Motor neuron (in vitro differentiated cells): Measurements from ENCODE around the gene KRTAP9-7. TPM values are rescaled to one million over a fixed set of nuclear protein-coding genes. Genes with fewer than 3 reads are reported as not detected.
A peak's percentile ranks its signal among the peaks of the same experiment; 100 is the strongest.
"Not testable (repeated sequence)": the region's sequence is repeated elsewhere in the genome, so short reads cannot be mapped to it uniquely, and the experiment has no call there.

Experiments
- ATAC-seq, 8 experiments: fragments of 200-7000 bp; cut with Tn5 transposase; replicated peaks in 6 of 8; 2 replicates each; pipeline ENCODE4 v1.8.0; 2021; ENCODE audit warnings: mild to moderate bottlenecking in 8 of 8, moderate library complexity in 8 of 8
- H3K27ac ChIP-seq, 2 donors: fragments of 250-450 bp; sonication (Bioruptor Pico); 2 replicates each; pipeline ENCODE4 v1.9.0; 2021; ENCODE audit warnings: antibody characterized with exemption in 2 of 2, mild to moderate bottlenecking in 2 of 2, moderate library complexity in 1 of 2
- H3K4me1 ChIP-seq, 2 donors: fragments of 250-450 bp; sonication (Bioruptor Pico); replicated peaks in 1 of 2; 2 replicates each; pipeline ENCODE4 v1.6.1; 2021; ENCODE audit warnings: antibody characterized with exemption in 2 of 2, mild to moderate bottlenecking in 2 of 2, moderate library complexity in 1 of 2
- H3K4me3 ChIP-seq, 5 donors: fragments of 250-450 bp; sonication (Bioruptor Pico); 2 replicates each; pipeline ENCODE4 v1.9.0; 2021; ENCODE audit warnings: antibody characterized with exemption in 5 of 5, mild to moderate bottlenecking in 5 of 5, moderate library complexity in 4 of 5
- WGBS, 10 experiments: fragments of 450-650 bp; shearing (Covaris generic); methylation state at CpG; one replicate each; pipeline ENCODE4 v1.0.0; 2022; 5-methylcytosine and 5-hydroxymethylcytosine counted together
- in situ Hi-C, 9 experiments: fragments of 400-800 bp; cut with MboI; loops; one replicate each; pipeline ENCODE4 v1.15.0; 2021; ENCODE audit warnings: low sequenced_read_pairs in 9 of 9, low pct_unique_long_range_greater_than_20kb in 2 of 9; ENCODE audit not compliant: unreplicated experiment in 9 of 9
- total RNA-seq, 8 experiments: library from RNA; unstranded; fragments of 300-600 nt; gene quantifications; 2 replicates each; pipeline versions ENCODE4 v1.2.3 to v1.2.4, GENCODE V29; 2022

The KRTAP9-7 gene
- total RNA-seq, 8 experiments from 2014 or later = 0.45 TPM; not detected in 7

- H3K27ac ChIP-seq, in situ Hi-C loops: not testable (repeated sequence)
Observed at GRCh38 chr17:41255381-41256290, 19.9 kb upstream of the KRTAP9-7 start, which contains the start of gene KRTAP9-9. Gene KRTAP9-9, plus strand, starts transcription at chr17:41255384.

GRCh38 chr17:41256291-41256685 is 19.2 kb upstream of the KRTAP9-7 start:
- WGBS, 10 experiments = 92 to 100% (median 100%) methylated on average over 1 of the region's 1 CpG; no CpG with 5 or more reads in 7 of the 10 experiments
- H3K4me3 ChIP-seq = no peak overlapping the region
- in situ Hi-C loops = no loop called here

More at GRCh38 chr17:41255381-41256290, 19.9 kb upstream of the KRTAP9-7 start, which contains the start of gene KRTAP9-9:
- ATAC-seq, H3K4me3 ChIP-seq, H3K4me1 ChIP-seq: not testable (repeated sequence)
- WGBS, 10 experiments = 60 to 100% (median 72%) methylated on average over 1 to 4 of the region's 5 CpGs; no CpG with 5 or more reads in 6 of the 10 experiments

DNA sequence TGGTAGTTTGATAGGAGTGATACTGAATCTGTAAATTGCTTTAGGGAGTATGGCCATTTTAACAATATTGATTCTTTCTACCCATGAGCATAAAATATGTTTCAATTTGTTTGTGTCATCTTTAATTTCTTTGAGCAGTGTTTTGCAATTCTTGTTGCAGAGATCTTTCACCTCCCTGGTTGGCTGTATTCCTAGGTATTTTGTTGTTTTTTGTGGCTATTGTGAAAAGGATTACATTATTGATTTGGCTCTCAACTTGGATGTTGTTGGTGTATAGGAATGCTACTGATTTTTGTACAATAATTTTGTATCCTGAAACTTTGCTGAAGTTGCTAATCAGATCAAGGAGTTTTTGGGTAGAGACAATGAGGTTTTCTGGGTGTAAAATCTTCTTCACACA is 17.1 kb upstream of the KRTAP9-7 start:
- no peak for ATAC-seq
- H3K27ac ChIP-seq = no peak overlapping the region
- H3K4me1 ChIP-seq = no peaks in the 10 kb centered on the region
- in situ Hi-C loops = no loop called here
- H3K4me3 ChIP-seq = no peak overlapping the region

More at GRCh38 chr17:41256291-41256685, 19.2 kb upstream of the KRTAP9-7 start:
- Histone ChIP-seq H3K4me1 (no peaks in the 10 kb centered on the region), H3K27ac (no peak overlapping the region)
- ATAC-seq = no peak

GRCh38 chr17:41263212-41263611 is 12.3 kb upstream of the KRTAP9-7 start:
- Histone ChIP-seq H3K27ac (no peak overlapping the region), H3K4me3 (no peak overlapping the region), H3K4me1 (no peaks in the 10 kb centered on the region)
- 29 to 100% (median 67%) methylated on average over 1 of the region's 2 CpGs; no CpG with 5 or more reads in 3 of the 10 experiments for WGBS, 10 experiments
- no peak for ATAC-seq
- in situ Hi-C loops = no loop called here

GRCh38 chr17:41264599-41264998 is 10.9 kb upstream of the KRTAP9-7 start:
- in situ Hi-C loops = no loop called here
- Histone ChIP-seq H3K27ac (no peak overlapping the region), H3K4me3 (no peak overlapping the region), H3K4me1 (no peaks in the 10 kb centered on the region)
- ATAC-seq = no peak
- WGBS, 10 experiments = 52 to 100% (median 85%) methylated on average over 1 to 3 of the region's 3 CpGs; no CpG with 5 or more reads in 4 of the 10 experiments

- 20 to 83% (median 40%) methylated on average over 1 to 2 of the region's 2 CpGs; no CpG with 5 or more reads in 1 of the 10 experiments for WGBS, 10 experiments
- ATAC-seq = no peak
- Histone ChIP-seq H3K4me3 (no peak within 1 kb of the TSS), H3K27ac (no peak within 1 kb of the TSS), H3K4me1 (no peaks in the 10 kb centered on the region)
- in situ Hi-C loops = no loop called here
Observed at GRCh38 chr17:41265078-41265477, 10.4 kb upstream of the KRTAP9-7 start, which contains the start of gene KRTAP9-6. Gene KRTAP9-6, plus strand, starts transcription at chr17:41265378. Its CDS starts 0 bp downstream, at chr17:41265378.

DNA sequence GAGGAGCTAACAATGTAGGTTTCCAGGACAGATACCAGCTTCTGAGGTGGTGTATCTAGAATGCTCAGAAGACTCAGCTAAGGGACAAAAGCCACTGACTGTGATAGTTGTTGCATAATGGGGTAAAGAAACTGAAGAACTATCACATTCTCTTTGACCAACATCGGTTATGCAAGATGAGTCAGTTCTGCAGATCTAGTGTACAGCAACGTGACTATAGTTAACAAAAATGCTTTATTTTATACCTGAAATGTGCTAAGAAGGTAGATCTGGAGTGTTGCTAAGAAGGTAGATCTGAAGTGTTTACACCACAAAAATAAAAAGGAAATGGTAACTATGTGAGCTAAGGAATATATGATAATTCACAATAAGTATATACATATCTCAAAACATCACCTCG is 7.8 kb upstream of the KRTAP9-7 start:
- ATAC-seq = no peak
- no peaks in the 10 kb centered on the region for H3K4me1 ChIP-seq
- H3K4me3 ChIP-seq = no peak overlapping the region
- in situ Hi-C loops = no loop called here
- H3K27ac ChIP-seq = no peak overlapping the region
- 75 to 100% (median 79%) methylated on average over 1 to 3 of the region's 3 CpGs; no CpG with 5 or more reads in 7 of the 10 experiments for WGBS, 10 experiments

DNA sequence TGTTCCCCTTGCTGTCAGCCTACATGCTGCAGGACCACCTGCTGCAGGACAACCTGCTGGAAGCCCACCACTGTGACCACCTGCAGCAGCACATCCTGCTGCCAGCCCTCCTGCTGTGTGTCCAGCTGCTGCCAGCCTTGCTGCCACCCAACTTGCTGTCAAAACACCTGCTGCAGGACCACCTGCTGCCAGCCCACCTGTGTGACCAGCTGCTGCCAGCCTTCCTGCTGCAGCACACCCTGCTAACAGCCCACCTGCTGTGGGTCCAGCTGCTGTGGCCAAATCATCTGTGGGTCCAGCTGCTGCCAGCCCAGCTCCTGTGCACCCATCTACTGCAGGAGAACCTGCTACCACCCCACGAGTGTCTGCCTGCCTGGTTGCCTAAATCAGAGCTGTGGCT is 4.2 kb upstream of the KRTAP9-7 start:
- H3K4me3 ChIP-seq, H3K4me1 ChIP-seq, ATAC-seq, H3K27ac ChIP-seq, in situ Hi-C loops: not testable (repeated sequence)
- no CpG with 5 or more reads among the region's 1 CpG for WGBS, 10 experiments

DNA sequence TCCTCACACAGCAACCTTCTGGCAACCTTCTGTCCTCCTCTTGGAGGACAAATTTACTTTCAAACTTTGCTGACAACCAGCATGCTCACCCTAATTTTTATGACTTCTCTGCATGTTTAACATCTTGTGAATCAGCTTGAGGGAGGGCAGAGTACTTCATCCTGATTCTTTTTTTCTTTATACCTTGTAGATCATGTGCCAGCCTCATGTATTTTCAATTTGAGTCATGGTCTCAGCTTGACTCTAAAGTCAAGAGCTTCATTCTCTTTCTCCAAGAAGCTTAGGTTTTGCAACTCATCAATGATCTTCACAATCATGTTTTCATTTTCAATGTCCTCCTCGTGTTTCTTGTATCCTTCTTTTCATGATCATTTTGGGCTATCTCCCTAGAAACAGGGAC is 3.6 kb upstream of the KRTAP9-7 start:
- in situ Hi-C loops = no loop called here
- Histone ChIP-seq H3K4me3 (no peak overlapping the region), H3K4me1 (no peaks in the 10 kb centered on the region), H3K27ac (no peak overlapping the region)
- 0 to 80% (median 38%) methylated on average over 1 of the region's 1 CpG; no CpG with 5 or more reads in 5 of the 10 experiments for WGBS, 10 experiments
- no peak for ATAC-seq

DNA sequence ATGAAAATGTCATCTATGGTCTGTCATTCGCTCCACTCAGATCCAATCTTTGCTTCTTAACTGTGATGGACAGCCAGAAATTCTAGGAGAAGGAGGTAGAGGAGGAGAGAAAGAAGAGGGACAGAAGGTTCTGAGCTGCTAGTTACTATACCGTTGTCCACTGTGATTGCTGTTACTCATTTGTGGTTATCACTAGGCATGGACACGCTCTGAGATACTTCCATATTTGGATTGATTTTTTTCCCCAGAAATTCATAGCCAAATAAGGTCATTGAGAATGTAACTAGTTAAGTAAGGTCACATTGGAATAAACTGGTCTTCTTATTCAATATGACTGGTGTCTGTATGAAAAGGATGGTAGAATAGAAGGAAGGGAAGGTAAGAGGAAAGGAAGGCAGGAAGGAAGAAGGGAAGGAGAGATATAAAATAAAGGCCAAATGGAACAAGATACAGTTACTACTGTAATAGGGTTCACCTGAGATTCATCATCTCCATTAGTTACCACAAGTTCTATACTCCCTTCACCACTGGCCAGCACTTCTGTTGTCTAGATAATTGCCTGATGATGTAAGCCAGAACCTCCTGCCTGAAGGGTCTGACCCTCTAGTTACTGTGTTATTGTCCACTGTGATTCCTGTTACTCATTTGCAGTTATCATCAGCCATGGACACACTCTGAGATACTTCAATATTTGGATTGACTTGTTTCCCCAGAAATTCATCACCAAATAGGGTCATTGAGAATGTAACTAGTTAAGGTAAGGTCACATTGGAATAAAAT is 2.9 kb downstream of the KRTAP9-7 start:
- no peak for ATAC-seq
- 14 to 93% (median 73%) methylated on average over 1 to 3 of the region's 3 CpGs; no CpG with 5 or more reads in 2 of the 10 experiments for WGBS, 10 experiments
- no peak overlapping the region for H3K4me3 ChIP-seq

DNA sequence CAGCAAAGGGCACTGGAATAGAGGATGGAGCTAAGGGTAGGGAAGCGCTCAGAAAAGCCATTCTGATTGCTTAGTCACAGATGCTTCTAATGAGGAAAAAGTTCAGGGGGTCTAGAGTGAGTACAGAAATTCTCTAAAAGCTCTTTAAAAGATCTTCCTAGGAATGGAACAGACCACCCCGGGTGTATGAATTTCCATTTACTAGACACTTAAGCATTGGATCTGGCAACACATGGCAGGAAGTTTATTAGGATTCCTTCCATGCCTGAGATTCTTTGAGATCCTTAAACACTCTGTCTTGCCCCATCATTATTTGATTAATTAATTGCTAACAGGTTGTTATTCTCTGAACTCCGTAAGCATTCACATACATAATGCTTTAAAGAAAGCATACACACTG is 8.5 kb downstream of the KRTAP9-7 start:
- WGBS, 10 experiments = 0 to 95% (median 72%) methylated on average over 1 to 3 of the region's 3 CpGs
- ATAC-seq = peak in 1 of 8 experiments; percentile 19

More for the DNA sequence above, 2.9 kb downstream of the KRTAP9-7 start:
- Histone ChIP-seq H3K27ac (no peak overlapping the region), H3K4me1 (no peaks in the 10 kb centered on the region)
- in situ Hi-C loops = no loop called here

GRCh38 chr17:41284546-41284945 is 9.0 kb downstream of the KRTAP9-7 start:
- no peak overlapping the region for H3K27ac ChIP-seq
- in situ Hi-C loops = no loop called here
- ATAC-seq = no peak
- WGBS, 10 experiments = 0 to 100% (median 52%) methylated on average over 1 to 2 of the region's 2 CpGs; no CpG with 5 or more reads in 3 of the 10 experiments
- H3K4me3 ChIP-seq = no peak overlapping the region
- H3K4me1 ChIP-seq = no peaks in the 10 kb centered on the region

More for the DNA sequence above, 8.5 kb downstream of the KRTAP9-7 start:
- in situ Hi-C loops = no loop called here
- H3K4me3 ChIP-seq = no peak overlapping the region
- no peaks in the 10 kb centered on the region for H3K4me1 ChIP-seq
- H3K27ac ChIP-seq = no peak overlapping the region

DNA sequence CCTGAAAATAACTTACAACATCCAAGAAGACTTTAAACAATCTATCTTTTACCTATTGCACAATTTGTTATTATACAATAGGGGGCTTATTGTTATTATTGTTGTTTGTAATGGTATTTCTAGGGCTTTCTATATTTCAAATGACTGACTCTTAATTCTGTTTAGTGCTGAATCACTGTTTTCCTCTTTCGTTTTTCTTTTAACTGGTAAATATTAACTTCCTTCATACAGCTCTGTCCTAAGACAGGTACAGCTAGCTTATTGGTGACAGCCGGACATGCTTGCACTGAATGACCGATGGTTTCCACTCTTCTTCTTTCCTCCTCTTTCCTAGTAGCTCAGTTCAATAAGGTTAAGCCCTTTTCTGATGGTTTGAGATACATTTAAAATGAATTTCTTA is 11.6 kb downstream of the KRTAP9-7 start:
- no peak overlapping the region for H3K4me3 ChIP-seq
- H3K4me1 ChIP-seq = no peaks in the 10 kb centered on the region
- 63 to 96% (median 78%) methylated on average over 1 to 3 of the region's 3 CpGs; no CpG with 5 or more reads in 1 of the 10 experiments for WGBS, 10 experiments
- in situ Hi-C loops = no loop called here
- no peak for ATAC-seq
- H3K27ac ChIP-seq = no peak overlapping the region
